Keratinocyte (primary cell): ENCODE results near the gene ZNF787.

Experiments
- CTCF ChIP-seq, 3 experiments: IDR thresholded peaks in 1 of 3; conservative IDR thresholded peaks in 1 of 3; optimal IDR thresholded peaks in 1 of 3; 2 replicates in 2 of 3; 3 replicates in 1 of 3; pipeline versions ENCODE3 to v1.5.1; 2011; ENCODE audit warnings: low read length in 3 of 3, mild to moderate bottlenecking in 3 of 3, moderate library complexity in 2 of 3, control low read depth in 1 of 3, inconsistent platforms in 1 of 3; ENCODE audit not compliant: insufficient read depth in 2 of 3; ENCODE audit errors: extremely low read depth in 1 of 3
- EZH2 ChIP-seq: IDR thresholded peaks from one replicate; pipeline ENCODE4 v1.6.1; 2012; ENCODE audit warnings: inconsistent platforms, mild to moderate bottlenecking, low read length, moderate library complexity

DNA sequence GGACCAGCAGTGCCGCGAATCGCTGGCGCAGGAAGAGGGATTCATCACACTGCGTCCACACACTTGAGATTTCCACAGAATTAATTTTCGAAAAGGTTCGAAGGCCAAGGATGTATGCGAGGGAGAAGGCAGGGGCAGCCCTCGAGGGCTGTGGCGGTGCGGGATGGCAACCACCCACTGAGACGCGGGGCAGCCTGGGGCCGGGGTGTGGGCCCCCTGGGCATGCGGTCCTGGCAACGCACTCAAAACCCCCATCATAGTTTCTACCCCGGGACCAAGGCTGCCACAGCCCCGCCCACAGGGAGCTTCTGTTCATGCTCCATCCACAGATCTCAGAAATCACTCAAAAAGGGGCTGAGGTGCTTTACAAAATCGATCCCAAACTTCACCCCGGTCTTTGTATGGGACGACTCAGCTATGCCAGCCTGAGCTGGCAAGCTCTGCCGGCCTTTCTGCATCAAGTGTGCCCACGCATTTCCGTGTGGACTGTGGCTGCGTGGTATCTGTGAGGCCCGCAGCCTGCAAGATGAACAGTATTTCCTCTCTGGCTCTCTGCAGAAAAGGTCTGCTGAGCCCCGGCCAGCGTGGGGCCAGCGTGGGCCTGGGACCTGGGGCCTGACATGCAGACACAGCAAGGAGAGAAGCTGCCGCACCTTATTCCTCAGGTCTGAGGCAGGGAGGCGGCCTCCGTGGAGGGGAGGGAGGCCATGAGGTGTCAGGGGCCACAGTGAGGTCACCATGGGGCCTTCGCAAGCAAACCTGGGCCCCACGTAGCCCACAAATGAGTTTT, 19.2 kb downstream of the ZNF787 start:
- TF ChIP-seq CTCF (optimal IDR thresholded peaks at IDR 0.05 in 1 of 3, IDR thresholded peaks at IDR 0.05 in 1 of 3, conservative IDR thresholded peaks at IDR 0.05 in 1 of 3; ENCODE audit: extremely low read depth in 1 of 3, insufficient read depth in 2 of 3, low read length in 3 of 3) (no peak), EZH2 (no peak)
